K562 (cell line): ENCODE data around the gene TP53RK. TPM values are rescaled to one million over a fixed set of nuclear protein-coding genes. Genes with fewer than 3 reads are reported as not detected.

Experiments used
- ATAC-seq: fragments of 200-7000 bp; cut with Tn5 transposase; 3 replicates; pipeline ENCODE4 v1.9.1; 2020; ENCODE audit warnings: moderate library complexity
- BruUV-seq: library from RNA; stranded (reverse); fragments of 400-500 nt; replicated peaks from 2 replicates; lab custom pipeline; 2021; lab: Mats Ljungman, UMichigan
- CTCF ChIA-PET: fragments of 300-600 bp; formaldehyde crosslinking; extraction: SDS; loops from one replicate; lab custom pipeline; 2021; ENCODE audit warnings: low intra/inter-chr PET ratio; lab: Yijun Ruan, JAX
- POLR2A ChIA-PET: fragments of 300-600, 350-650 bp; sonication (Branson Sonifier 250); formaldehyde crosslinking; extraction: SDS; loops from one replicate; lab custom pipeline; 2021; ENCODE audit warnings: antibody characterized with exemption, inconsistent platforms; lab: Yijun Ruan, JAX
- DNase-seq, 4 experiments: peaks; one replicate each; pipeline versions ENCODE4 v3.0.0 to v3.0.0-alpha.2; 2011 to 2018; ENCODE audit warnings: low spot score in 3 of 4, mixed read lengths in 3 of 4; ENCODE audit errors: extremely low read depth in 1 of 4
- FAIRE-seq: peaks from 2 replicates; lab custom pipeline; 2011; peaks lifted over from hg19 to GRCh38; lab: Jason Lieb, UNC
- H2AFZ ChIP-seq: 2 replicates; pipeline ENCODE4 v1.6.0; 2011; ENCODE audit warnings: low read depth, low read length, control low read depth, inconsistent platforms
- H3K27ac ChIP-seq: fragments of 200-600 bp; 3 replicates; pipeline ENCODE4 v1.8.0; 2011; ENCODE audit warnings: low read depth, mild to moderate bottlenecking, control low read depth, inconsistent platforms, low read length, moderate library complexity, mixed read lengths; ENCODE audit errors: extremely low read depth
- H3K27me3 ChIP-seq, 2 experiments: fragments of 300-600 bp in 1 of 2; 2 replicates in 1 of 2; 3 replicates in 1 of 2; pipeline versions ENCODE4 v1.6.0 to v1.8.0; 2011; ENCODE audit warnings: inconsistent platforms in 2 of 2, low read length in 2 of 2, mild to moderate bottlenecking in 1 of 2, mixed read lengths in 1 of 2, moderate library complexity in 1 of 2; ENCODE audit not compliant: control insufficient read depth in 2 of 2, insufficient read depth in 2 of 2
- H3K36me3 ChIP-seq: fragments of 300-600 bp; 3 replicates; pipeline ENCODE4 v1.8.0; 2011; ENCODE audit warnings: mild to moderate bottlenecking, low read length, inconsistent platforms; ENCODE audit not compliant: control insufficient read depth, insufficient read depth
- H3K4me1 ChIP-seq, 2 experiments: fragments of 200-600 bp in 1 of 2; replicated peaks in 1 of 2; 2 replicates in 1 of 2; 3 replicates in 1 of 2; pipeline versions ENCODE4 v1.5.1 to v1.8.0; 2011; ENCODE audit warnings: inconsistent platforms in 2 of 2, low read length in 2 of 2, mild to moderate bottlenecking in 1 of 2, mixed read lengths in 1 of 2, moderate library complexity in 1 of 2; ENCODE audit not compliant: control insufficient read depth in 2 of 2, insufficient read depth in 2 of 2
- H3K4me2 ChIP-seq: 2 replicates; pipeline ENCODE4 v1.6.1; 2011; ENCODE audit warnings: low read length, control low read depth, inconsistent platforms, mixed read lengths; ENCODE audit not compliant: insufficient read depth
- H3K4me3 ChIP-seq: fragments of 200-600 bp; sonication (generic), shearing (Covaris generic); 2 replicates; pipeline ENCODE4 v1.5.1; 2016; ENCODE audit warnings: control low read depth, inconsistent platforms
- H3K79me2 ChIP-seq: fragments of 200-600 bp; 3 replicates; pipeline ENCODE4 v1.8.0; 2011; ENCODE audit warnings: low read length, inconsistent platforms; ENCODE audit not compliant: control insufficient read depth, insufficient read depth
- H3K9ac ChIP-seq, 2 experiments: 2 replicates each; pipeline versions ENCODE4 v1.6.0 to v1.6.1; 2011; ENCODE audit warnings: low read depth in 2 of 2, low read length in 2 of 2, control low read depth in 1 of 2, inconsistent platforms in 1 of 2, mild to moderate bottlenecking in 1 of 2, mixed read lengths in 1 of 2; ENCODE audit not compliant: insufficient read depth in 1 of 2
- H3K9me1 ChIP-seq: one replicate; pipeline ENCODE4 v1.6.0; 2011; ENCODE audit warnings: inconsistent platforms, mild to moderate bottlenecking, low read length, moderate library complexity; ENCODE audit not compliant: control insufficient read depth, insufficient read depth
- H3K9me3 ChIP-seq: replicated peaks from 2 replicates; pipeline ENCODE4 v1.5.1; 2011; ENCODE audit warnings: low read depth, low read length, inconsistent platforms; ENCODE audit not compliant: control insufficient read depth, insufficient read depth
- H4K20me1 ChIP-seq: replicated peaks from 2 replicates; pipeline ENCODE4 v1.6.1; 2011; ENCODE audit warnings: low read length, inconsistent platforms, mixed read lengths; ENCODE audit not compliant: control insufficient read depth, insufficient read depth
- DACH1 ChIP-seq: fragments of 450-650 bp; IDR thresholded peaks from 2 replicates; pipeline ENCODE4 v1.6.1; 2018; ENCODE audit not compliant: partially characterized antibody
- ELF4 ChIP-seq: fragments of 450-650 bp; formaldehyde crosslinking; IDR thresholded peaks from 2 replicates; pipeline ENCODE4 v1.4.0; 2022; ENCODE audit warnings: missing genetic modification characterization
- RAD21 ChIP-seq, 2 experiments: fragments of 250-450 bp in 1 of 2; fragments of 450-650 bp in 1 of 2; sonication (Bioruptor Pico) in 1 of 2; formaldehyde crosslinking in 1 of 2; IDR thresholded peaks in 1 of 2; conservative IDR thresholded peaks in 1 of 2; 2 replicates each; pipeline versions ENCODE4 v1.4.0 to v1.8.0; 2020 to 2022; ENCODE audit warnings: mild to moderate bottlenecking in 2 of 2, moderate library complexity in 1 of 2
- RAD51 ChIP-seq: fragments of 450-650 bp; IDR thresholded peaks from 2 replicates; pipeline ENCODE4 v1.7.1; 2016; ENCODE audit warnings: low read depth, mild to moderate bottlenecking, borderline replicate concordance
- SOX6 ChIP-seq: fragments of 450-650 bp; IDR thresholded peaks from 2 replicates; pipeline ENCODE4 v1.6.1; 2014; ENCODE audit warnings: mild to moderate bottlenecking
- TAF1 ChIP-seq: IDR thresholded peaks from 2 replicates; pipeline ENCODE4 v1.6.1; 2011; ENCODE audit warnings: mild to moderate bottlenecking, low read length, moderate library complexity; ENCODE audit not compliant: insufficient read depth, control insufficient read depth, severe bottlenecking; ENCODE audit errors: extremely low read depth
- ZNF318 ChIP-seq, 2 experiments: fragments of 450-650 bp; IDR thresholded peaks; 2 replicates each; pipeline ENCODE4 v1.6.1; 2016; ENCODE audit warnings: mild to moderate bottlenecking in 2 of 2, borderline replicate concordance in 1 of 2, low read depth in 1 of 2, moderate library complexity in 1 of 2
- ZNF384 ChIP-seq: IDR thresholded peaks from 2 replicates; pipeline ENCODE4 v1.6.1; 2012; ENCODE audit warnings: low read depth, low read length, improper control_type of control experiment
- WGBS: fragments of 100-300 bp; shearing (Covaris generic); methylation state at CpG from one replicate; pipeline ENCODE4 v1.1.6; 2016; ENCODE audit warnings: low coverage, mixed read lengths; ENCODE audit not compliant: insufficient coverage; ENCODE audit errors: missing lambda C conversion rate; 5-methylcytosine and 5-hydroxymethylcytosine counted together
- in situ Hi-C: fragments of 300-500 bp; cut with MboI; formaldehyde crosslinking; loops from 4 replicates; pipeline ENCODE4 v1.15.0; 2018; ENCODE audit warnings: inconsistent platforms, mixed read lengths
- intact Hi-C: fragments of 100-400 bp; cut with micrococcal nuclease; formaldehyde crosslinking; loops from 2 replicates; pipeline ENCODE4 v1.14.2; 2022
- polyA plus RNA-seq, 8 experiments: library from polyadenylated mRNA; depleted of rRNA in 4 of 8; stranded (reverse) in 5 of 8; unstranded in 3 of 8; fragments of >200 nt; fragmentation: Nextera tagmentation in 2 of 8; fragmentation: Illumina TruSeq in 1 of 8; extraction: Ambion mirVana in 2 of 8; extraction: Trizol in 1 of 8; gene quantifications; 2 replicates each; pipeline versions ENCODE4 v1.2.1 to v1.2.3, GENCODE V29; 2011 to 2014; ENCODE audit warnings: inconsistent platforms in 1 of 8, missing spikeins in 1 of 8
- total RNA-seq, 7 experiments: library from RNA; depleted of rRNA in 6 of 7; stranded (reverse); fragments of >200 nt in 6 of 7; fragmentation: Illumina TruSeq in 2 of 7; extraction: Trizol in 2 of 7; gene quantifications; 2 replicates each; pipeline versions ENCODE4 v1.2.1 to v1.2.3, GENCODE V29; 2011 to 2021; ENCODE audit warnings: low replicate concordance in 1 of 7

The TP53RK gene
- total and polyA plus RNA-seq, 9 of the 15 experiments (the other 6 are each of a cell fraction or from before 2014, with no cell fraction given) = 2.9 to 43.5 (median 17.2) TPM

- Histone ChIP-seq H3K9ac (peak overlapping the region; percentile 74 to 92), H3K4me2 (peak overlapping the region; percentile 91), H3K36me3 (peaks cover 44% of the 10 kb centered on the region), H3K27me3 (no peaks in the 10 kb centered on the region), H3K4me3 (peak overlapping the region; percentile 44), H4K20me1 (peaks cover 3% of the 10 kb centered on the region; the same call in 1 of the 2 replicates), H3K9me3 (no peaks in the 10 kb centered on the region), H3K27ac (peak overlapping the region; percentile 80), H3K79me2 (peaks cover 89% of the 10 kb centered on the region), H2AFZ (peak overlapping the region; percentile 74), H3K4me1 (peaks cover 8 to 34% of the 10 kb centered on the region in 2 experiments), H3K9me1 (peaks cover 4% of the 10 kb centered on the region)
- TSS peak; percentile 32 for BruUV-seq
- peak; percentile 73 to 92 (median 80) for DNase-seq
- in situ Hi-C loops (no loop called here), intact Hi-C loops (loop anchor here (2.0 to 5.0 kb wide), 2 partner anchors 37 to 125 kb away; no protein-coding TSS in a partner anchor)
- ChIA-PET CTCF (no interaction called here), POLR2A (interaction anchor here (0.7 to 1.7 kb wide), 6 partner anchors 9 to 110 kb away, joined by 3 to 9 read pairs (median 4); no protein-coding TSS in a partner anchor)
- ATAC-seq = peak; percentile 92
- FAIRE-seq = peak; percentile 90
- WGBS = 0% methylated on average over 23 of the region's 23 CpGs
- TF ChIP-seq ZNF384 = no peak
- peak; percentile 50 for TF ChIP-seq TAF1
- 0 out of 4 replicates have a peak, but pooled peaks of 1 of the 2 experiments have one; percentile 60 for TF ChIP-seq ZNF318 (IDR thresholded peaks at IDR 0.05; ENCODE audit: borderline replicate concordance in 1 of 2, low read depth in 1 of 2)
- TF ChIP-seq ELF4 (CRISPR knock-in tag) = no peak
- peak; percentile 95 for TF ChIP-seq RAD51
- TF ChIP-seq RAD21 (CRISPR knock-in tag; conservative IDR thresholded peaks at IDR 0.05 in 1 of 2, IDR thresholded peaks at IDR 0.05 in 1 of 2) = no peak
- TF ChIP-seq SOX6 = peak; percentile 67; the same call in 1 of the 2 replicates
- no peak for TF ChIP-seq DACH1
Observed at GRCh38 chr20:46683939-46684750, 5.1 kb downstream of the TP53RK start.
